ENCODE measurements around the gene HDLBP. TPM values are rescaled to one million over a fixed set of nuclear protein-coding genes. Genes with fewer than 3 reads are reported as not detected.

The HDLBP gene
- total RNA-seq, 1 experiment from 2014 or later, result 267 TPM

- in situ Hi-C loops (cut with HindIII; ENCODE audit: low pct_unique_long_range_greater_than_20kb, low sequenced_read_pairs), result no loop called here
- no peak for DNase-seq (ENCODE audit: low read depth)
Measured at GRCh38 chr2:241177526-241178334, 137.7 kb downstream of the HDLBP start.

Other genes with a start within 250 kb of the HDLBP start
- gene MTERF4, start 213.4 kb downstream of the HDLBP start, total RNA-seq (2014; rRNA removed; shearing (Covaris generic); ENCODE audit: low replicate concordance), result 2.4 and 10.7 TPM in 2 replicates
- gene PASK, start 166.2 kb downstream of the HDLBP start, total RNA-seq (2014; rRNA removed; shearing (Covaris generic); ENCODE audit: low replicate concordance), result 6.9 and 12.3 TPM in 2 replicates
- 55.7 and 64.6 TPM in 2 replicates for gene PPP1R7, start 165.2 kb downstream of the HDLBP start, total RNA-seq (2014; rRNA removed; shearing (Covaris generic); ENCODE audit: low replicate concordance)
- gene ANO7, start 127.0 kb downstream of the HDLBP start, total RNA-seq (2014; rRNA removed; shearing (Covaris generic); ENCODE audit: low replicate concordance), result 1.1 TPM in 1 of 2 replicates, not detected in the other
- gene SEPTIN2, start 253 bp upstream of the HDLBP start, total RNA-seq (2014; rRNA removed; shearing (Covaris generic); ENCODE audit: low replicate concordance), result 226 and 281 TPM in 2 replicates
- 24.0 and 41.2 TPM in 2 replicates for gene FARP2, start 40.6 kb upstream of the HDLBP start, total RNA-seq (2014; rRNA removed; shearing (Covaris generic); ENCODE audit: low replicate concordance)
- gene STK25, start 192.9 kb upstream of the HDLBP start, total RNA-seq (2014; rRNA removed; shearing (Covaris generic); ENCODE audit: low replicate concordance), result 196 and 270 TPM in 2 replicates
- gene BOK, start 243.1 kb upstream of the HDLBP start, total RNA-seq (2014; rRNA removed; shearing (Covaris generic); ENCODE audit: low replicate concordance), result 41.1 and 48.1 TPM in 2 replicates